Skeletal muscle cell (primary cell): ENCODE results near the gene PLAC1.

Source experiments
- DNase-seq: peaks from one replicate; pipeline ENCODE4 v3.0.0-alpha.2; 2010; ENCODE audit warnings: low read depth
- H3K4me3 ChIP-seq: 2 replicates; pipeline ENCODE4 v1.5.1; 2011; ENCODE audit warnings: low read depth, mild to moderate bottlenecking, control low read depth, low read length, moderate library complexity

PLAC1 gene, protein sequence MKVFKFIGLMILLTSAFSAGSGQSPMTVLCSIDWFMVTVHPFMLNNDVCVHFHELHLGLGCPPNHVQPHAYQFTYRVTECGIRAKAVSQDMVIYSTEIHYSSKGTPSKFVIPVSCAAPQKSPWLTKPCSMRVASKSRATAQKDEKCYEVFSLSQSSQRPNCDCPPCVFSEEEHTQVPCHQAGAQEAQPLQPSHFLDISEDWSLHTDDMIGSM

GRCh38 chrX:134658002-134658759 lies at the start of gene PLAC1:
PLAC1 (minus strand) TSS chrX:134658471; CDS start chrX:134566682, 91,789 bp downstream.
- no peak for DNase-seq

DNA sequence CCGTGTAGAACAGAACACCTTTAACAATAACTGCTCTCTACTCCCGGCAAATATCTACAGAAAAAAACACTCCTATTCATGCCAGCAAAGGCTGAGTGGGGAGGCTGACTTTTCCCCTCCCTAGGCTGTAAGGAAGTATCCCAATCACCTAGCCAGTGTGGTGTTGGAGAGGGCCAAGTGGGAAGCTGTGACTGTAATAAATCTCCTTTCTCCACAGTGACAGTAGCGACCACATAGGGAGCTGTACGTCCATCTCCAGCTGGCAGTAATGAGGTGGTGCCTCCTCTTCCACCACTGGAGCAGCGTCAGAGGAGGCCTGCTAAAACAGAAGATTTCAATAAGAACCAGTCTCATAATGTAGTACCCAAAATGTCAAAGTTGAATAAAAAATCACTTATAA lies 47.9 kb upstream of the PLAC1 start:
- DNase-seq: no peak
- no peak overlapping the region for H3K4me3 ChIP-seq

More at GRCh38 chrX:134658002-134658759, at the start of gene PLAC1:
- H3K4me3 ChIP-seq: no peak within 1 kb of the TSS

DNA sequence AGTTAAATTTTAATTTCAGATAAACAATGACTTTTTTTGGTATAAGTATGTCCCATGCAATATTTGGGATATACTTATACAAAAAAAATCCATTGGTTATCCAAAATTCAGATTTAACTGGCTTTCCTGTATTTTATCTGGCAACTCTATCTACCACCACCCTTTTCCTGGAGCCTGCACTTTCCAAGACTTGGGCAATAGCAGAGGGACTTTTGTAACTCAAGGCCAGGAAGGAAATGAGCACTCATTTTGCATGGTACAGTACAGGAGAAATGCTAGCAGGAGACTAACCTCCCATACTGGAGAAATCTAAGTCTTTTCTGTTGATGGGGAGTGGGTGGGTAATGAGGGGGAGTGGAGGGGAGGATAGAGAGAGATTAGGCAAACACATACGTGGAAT lies 37.7 kb upstream of the PLAC1 start:
- DNase-seq: no peak
- H3K4me3 ChIP-seq: no peak overlapping the region

DNA sequence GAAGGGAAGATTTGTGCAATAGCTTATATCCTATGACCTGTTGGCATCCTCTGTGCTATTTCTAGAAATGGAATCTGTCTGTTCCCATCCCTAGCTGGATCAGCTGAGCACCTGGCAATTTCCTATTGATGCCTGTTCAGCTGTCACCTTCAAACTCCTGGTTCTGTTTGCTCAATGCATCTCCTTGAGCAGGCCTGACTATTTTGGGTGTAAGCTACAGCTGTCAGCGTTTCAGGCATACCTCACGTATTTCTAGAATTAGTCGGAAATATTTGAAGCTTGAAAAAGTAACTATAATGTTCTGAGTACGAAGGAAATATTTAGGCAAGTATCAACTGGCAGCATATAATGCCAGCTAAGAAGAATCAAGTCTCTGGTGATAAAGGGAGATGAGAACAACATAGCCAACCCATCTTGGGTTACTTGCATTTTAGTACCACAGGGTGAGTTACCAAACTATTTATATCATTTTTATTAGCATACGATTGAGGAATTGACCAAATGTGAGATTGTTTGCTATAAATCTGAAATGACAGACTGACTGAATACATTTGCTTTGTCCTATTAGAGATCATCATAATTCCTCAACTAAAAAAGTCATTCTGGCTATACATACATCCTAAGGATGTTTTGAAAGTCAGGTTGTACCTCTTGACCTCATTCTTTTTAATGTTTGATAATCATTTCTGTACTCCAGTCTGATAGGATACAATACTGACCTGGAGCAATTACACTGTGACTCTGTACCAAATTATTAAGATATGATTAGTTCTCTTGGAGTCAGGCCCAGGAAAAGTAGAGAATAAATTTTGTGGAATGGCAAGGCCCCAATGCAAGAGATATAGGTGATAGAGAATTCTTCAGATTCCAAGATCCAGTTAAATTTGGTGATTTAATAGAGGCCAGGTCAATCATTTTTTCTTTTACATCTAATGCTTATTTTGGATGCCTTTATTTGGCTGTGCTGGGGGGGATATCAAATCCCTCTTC lies 36.4 kb upstream of the PLAC1 start:
- no peak overlapping the region for H3K4me3 ChIP-seq
- no peak for DNase-seq

- no peak for DNase-seq
- H3K4me3 ChIP-seq: no peak overlapping the region
Measured at GRCh38 chrX:134693644-134694043, 35.4 kb upstream of the PLAC1 start.

- no peak for DNase-seq
- no peak overlapping the region for H3K4me3 ChIP-seq
Measured at GRCh38 chrX:134692990-134693389, 34.7 kb upstream of the PLAC1 start.

DNA sequence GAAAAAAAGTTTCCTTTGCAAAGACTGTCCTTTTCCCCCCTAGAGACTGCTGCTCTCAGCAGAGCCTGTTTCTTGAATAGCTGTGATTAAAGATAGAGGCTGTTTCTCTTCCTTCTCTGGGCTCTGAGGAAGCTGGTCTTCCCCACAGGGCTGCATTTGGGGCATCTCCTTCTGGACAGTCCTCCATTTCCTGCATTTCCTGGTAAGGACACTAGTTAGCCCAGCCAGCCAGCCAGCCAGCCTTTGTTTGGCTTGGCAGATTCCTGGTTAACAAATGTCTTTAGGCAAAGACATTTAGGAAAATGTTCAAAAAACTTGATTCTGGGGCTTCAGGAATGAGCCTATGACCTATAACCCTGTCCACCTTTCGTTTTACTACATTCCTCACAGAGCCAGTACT lies 34.0 kb upstream of the PLAC1 start:
- H3K4me3 ChIP-seq: no peak overlapping the region
- DNase-seq: no peak

DNA sequence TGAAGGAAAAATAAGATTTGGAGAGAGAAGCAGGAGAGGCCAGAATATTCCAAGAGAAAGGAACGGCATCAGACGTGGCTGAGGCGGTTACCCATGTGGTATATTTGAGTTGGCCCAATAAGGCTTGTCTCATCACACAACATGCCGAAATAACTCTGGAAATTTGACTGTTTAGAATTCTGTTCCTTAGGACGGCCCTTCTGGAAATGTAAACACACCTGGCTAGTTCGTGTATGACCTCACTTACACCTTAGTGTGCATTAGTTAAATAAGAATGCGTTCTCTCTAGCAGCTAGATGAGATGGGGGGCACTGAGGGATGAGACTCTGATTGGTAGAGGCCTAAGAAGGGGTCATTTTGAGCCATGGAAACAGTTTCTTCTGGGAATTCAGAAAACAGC lies 33.2 kb upstream of the PLAC1 start:
- no peak for DNase-seq
- H3K4me3 ChIP-seq: no peak overlapping the region

DNA sequence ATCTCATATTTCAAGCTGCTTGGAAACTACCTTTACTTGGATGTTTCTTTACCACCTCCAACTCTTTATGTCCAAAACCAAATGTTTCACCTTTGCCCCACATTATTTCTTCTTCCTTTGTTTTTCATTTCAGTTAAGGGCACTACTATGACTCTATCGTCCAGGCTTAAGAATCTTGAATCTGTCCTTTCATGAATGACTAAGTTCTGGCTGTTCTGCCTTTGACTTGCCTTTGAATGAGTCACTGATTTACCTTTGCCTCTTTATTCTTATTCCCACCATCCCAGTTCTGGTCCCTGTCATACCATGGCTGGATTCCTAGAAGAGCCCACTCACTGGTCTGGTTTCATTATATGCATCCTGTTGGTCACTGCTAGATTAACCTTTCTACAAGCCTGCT lies 30.6 kb upstream of the PLAC1 start:
- H3K4me3 ChIP-seq: no peak overlapping the region
- DNase-seq: no peak

DNA sequence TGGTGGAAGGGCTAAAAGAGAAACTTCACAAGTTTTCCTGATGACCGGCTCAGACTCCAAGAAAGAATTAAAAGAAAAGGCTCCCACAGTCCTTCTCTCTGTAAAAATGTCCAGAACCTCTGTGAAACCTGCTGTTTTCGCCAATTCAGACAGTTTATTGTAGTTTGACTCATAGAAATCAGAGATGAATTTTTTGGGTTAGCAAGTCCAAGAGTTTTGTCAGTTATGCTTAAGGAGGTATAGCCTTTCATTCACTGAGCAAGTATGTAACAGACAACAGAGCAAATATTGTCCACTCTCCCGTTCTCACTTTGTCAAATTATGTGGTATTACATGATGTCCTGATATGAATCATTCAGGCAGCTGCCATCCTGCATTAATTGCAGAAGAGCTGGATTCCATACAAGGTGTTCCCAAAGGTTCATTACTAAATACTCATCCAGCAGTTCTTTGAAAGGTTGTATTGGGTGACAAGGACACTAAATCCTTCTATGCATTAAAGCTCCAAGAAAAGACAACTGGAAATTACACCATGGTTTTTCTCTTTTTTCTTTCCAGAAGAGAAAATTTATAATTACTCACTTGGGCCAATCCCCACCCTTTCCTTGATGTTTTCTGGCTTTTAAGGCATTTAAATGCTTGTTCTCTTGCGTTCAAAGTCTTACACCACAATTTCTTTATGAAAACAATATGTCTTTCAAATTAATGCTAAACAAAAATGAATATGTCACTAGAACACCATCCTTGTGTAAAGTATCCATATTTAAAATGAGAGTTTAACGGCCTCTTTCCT lies 30.0 kb upstream of the PLAC1 start:
- no peak for DNase-seq
- no peak overlapping the region for H3K4me3 ChIP-seq

DNA sequence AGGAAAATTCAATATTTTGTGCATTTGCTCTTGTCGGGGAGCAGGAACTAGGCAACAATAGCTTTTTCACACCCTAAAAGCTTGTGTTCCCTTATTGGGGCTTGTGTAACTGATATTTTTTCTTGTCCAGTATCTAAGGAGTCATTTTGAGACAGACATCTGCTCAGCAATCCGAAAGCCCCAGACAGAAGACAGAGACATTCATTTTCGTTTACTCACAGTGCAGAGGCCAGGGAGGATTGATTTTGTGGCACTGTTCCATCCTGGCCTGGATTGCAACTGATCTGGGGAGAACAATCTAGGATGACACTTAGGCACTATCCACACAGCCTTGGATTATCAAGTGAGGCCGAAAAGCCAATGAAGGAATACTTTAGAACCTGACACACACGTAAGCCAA lies 27.4 kb upstream of the PLAC1 start:
- DNase-seq: no peak

GRCh38 chrX:134684956-134685355 lies 26.7 kb upstream of the PLAC1 start:
- no peak for DNase-seq
- H3K4me3 ChIP-seq: no peak overlapping the region

More for the DNA sequence above, 27.4 kb upstream of the PLAC1 start:
- no peak overlapping the region for H3K4me3 ChIP-seq

GRCh38 chrX:134683351-134684005 lies 25.2 kb upstream of the PLAC1 start:
- no peak for DNase-seq
- H3K4me3 ChIP-seq: no peak overlapping the region

- no peak for DNase-seq
- H3K4me3 ChIP-seq: no peak overlapping the region
Measured at GRCh38 chrX:134682081-134682480, 23.8 kb upstream of the PLAC1 start.

GRCh38 chrX:134679644-134680043 lies 21.4 kb upstream of the PLAC1 start:
- DNase-seq: no peak
- no peak overlapping the region for H3K4me3 ChIP-seq

DNA sequence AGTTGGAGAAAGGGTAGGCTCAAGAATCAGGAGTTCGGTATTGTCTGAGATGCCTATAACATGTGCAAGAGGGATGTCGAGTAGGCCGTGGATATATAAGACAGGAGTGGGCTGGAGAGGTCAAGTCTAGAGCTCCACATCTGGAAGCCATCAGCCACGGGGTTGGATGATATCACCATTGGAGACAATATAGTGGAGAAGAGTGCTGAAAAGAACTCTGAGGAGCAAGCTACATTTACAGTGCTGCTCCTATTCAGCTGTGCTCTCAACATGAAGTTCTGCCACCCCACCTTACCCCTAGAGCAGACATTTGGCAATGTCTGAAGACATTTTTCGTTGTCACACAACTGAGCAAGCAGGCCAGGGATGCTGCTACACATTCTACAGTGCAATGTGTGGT lies 20.9 kb upstream of the PLAC1 start:
- H3K4me3 ChIP-seq: no peak overlapping the region
- no peak for DNase-seq

DNA sequence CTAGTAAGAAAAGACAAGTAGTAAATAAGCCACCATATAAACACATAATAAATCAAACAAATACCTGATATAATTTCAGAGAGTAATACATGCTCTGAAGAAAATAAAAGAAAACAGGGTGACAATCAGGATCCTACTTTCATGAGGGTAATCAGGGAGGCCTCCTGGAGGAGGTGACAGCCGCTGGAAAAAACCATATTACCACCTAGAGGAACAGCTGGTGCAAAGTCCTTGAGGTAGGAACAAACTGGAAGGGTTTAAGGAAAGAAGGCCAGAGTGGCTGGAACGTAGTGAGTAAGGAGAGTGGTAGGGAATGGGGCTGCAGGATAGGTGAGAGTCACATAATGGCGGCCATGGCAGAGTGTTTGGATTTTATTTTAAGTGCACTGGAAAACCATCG lies 19.1 kb upstream of the PLAC1 start:
- no peak for DNase-seq
- no peak overlapping the region for H3K4me3 ChIP-seq

DNA sequence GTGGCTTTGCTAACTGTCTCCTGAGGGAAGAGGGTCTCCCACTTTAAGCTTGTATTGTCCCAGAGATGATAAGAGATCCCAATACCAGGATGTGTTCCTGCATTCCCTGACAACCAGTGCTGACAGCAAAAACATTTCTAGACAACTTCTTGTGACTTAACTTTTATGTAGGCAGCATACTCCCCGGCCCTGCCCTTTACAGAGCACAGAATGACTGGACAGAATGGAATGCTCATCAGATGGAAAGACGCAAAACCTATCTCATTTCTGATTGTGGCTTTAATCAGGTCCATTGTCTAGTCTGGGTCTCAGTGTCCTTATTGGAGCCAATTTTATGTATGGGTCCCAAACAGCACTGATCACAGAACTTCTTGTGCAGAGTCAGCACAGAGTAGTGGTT lies 18.2 kb upstream of the PLAC1 start:
- no peak overlapping the region for H3K4me3 ChIP-seq
- no peak for DNase-seq

DNA sequence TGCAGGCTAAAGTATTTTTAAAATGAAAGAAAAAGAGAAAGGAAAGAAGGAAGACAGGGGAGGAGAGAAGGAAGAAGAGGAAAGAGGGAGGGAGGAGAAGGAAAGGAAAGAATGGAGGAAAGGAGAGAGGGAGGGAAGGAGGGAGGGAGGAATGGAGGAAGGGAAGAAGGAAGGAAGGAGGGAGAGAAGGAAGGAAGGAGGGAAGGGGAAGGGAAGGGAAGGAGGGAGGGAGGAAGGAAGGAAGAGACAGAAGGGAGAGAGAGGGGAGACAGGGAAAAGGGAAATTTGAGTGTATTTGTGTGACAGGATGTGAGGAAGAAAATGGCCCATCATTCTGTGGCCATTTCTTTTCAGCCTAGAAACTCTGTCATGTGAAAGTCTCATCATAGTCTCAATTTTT lies 14.9 kb upstream of the PLAC1 start:
- H3K4me3 ChIP-seq: no peak overlapping the region
- DNase-seq: no peak
